Osteoblast (primary cell): ENCODE measurements around the gene CDH12. TPM values are rescaled to one million over a fixed set of nuclear protein-coding genes. Genes with fewer than 3 reads are reported as not detected.

ENCODE experiments used
- DNase-seq: peaks from one replicate; pipeline ENCODE4 v3.0.0; 2011; ENCODE audit warnings: low spot score, mixed read lengths; ENCODE audit not compliant: insufficient read length; ENCODE audit errors: missing footprints
- H2AFZ ChIP-seq: 2 replicates; pipeline ENCODE4 v1.6.0; 2011; ENCODE audit warnings: mild to moderate bottlenecking, low read length
- H3K27ac ChIP-seq: 2 replicates; pipeline ENCODE4 v1.5.1; 2011; ENCODE audit warnings: mild to moderate bottlenecking, low read depth, low read length, moderate library complexity
- H3K27me3 ChIP-seq: 2 replicates; pipeline ENCODE4 v1.6.0; 2012; ENCODE audit warnings: mild to moderate bottlenecking, control low read depth, inconsistent platforms, low read length, moderate library complexity; ENCODE audit not compliant: insufficient read depth
- H3K36me3 ChIP-seq: 2 replicates; pipeline ENCODE4 v1.5.1; 2011; ENCODE audit warnings: mild to moderate bottlenecking, low read length, control low read depth, moderate library complexity; ENCODE audit not compliant: insufficient read depth
- H3K4me1 ChIP-seq: 2 replicates; pipeline ENCODE4 v1.5.1; 2011; ENCODE audit warnings: mild to moderate bottlenecking, low read length, control low read depth, moderate library complexity; ENCODE audit not compliant: insufficient read depth
- H3K4me2 ChIP-seq: 2 replicates; pipeline ENCODE4 v1.6.0; 2011; ENCODE audit warnings: mild to moderate bottlenecking, low read length; ENCODE audit not compliant: insufficient read depth
- H3K4me3 ChIP-seq: fragments of 200-600 bp; sonication (generic); 3 replicates; pipeline ENCODE4 v1.5.1; 2012; ENCODE audit warnings: mild to moderate bottlenecking, low read length, inconsistent platforms; ENCODE audit not compliant: insufficient read depth
- H3K79me2 ChIP-seq: 2 replicates; pipeline ENCODE4 v1.6.0; 2012; ENCODE audit warnings: mild to moderate bottlenecking, low read length, control low read depth, inconsistent platforms; ENCODE audit not compliant: insufficient read depth
- H3K9me3 ChIP-seq: 2 replicates; pipeline ENCODE4 v1.5.1; 2011; ENCODE audit warnings: low read depth, low read length, control low read depth
- H4K20me1 ChIP-seq: 2 replicates; pipeline ENCODE4 v1.6.0; 2012; ENCODE audit warnings: mild to moderate bottlenecking, low read length, control low read depth; ENCODE audit not compliant: insufficient read depth
- total RNA-seq: library from RNA; depleted of rRNA; stranded (reverse); fragments of >200 nt; gene quantifications from 2 replicates; pipeline ENCODE4 v1.2.3, GENCODE V29; 2012
- TF ChIP-seq, protein P1 (sequence below): IDR thresholded peaks from 2 replicates; pipeline ENCODE4 v1.5.1; 2011; ENCODE audit warnings: mild to moderate bottlenecking, low read depth, low read length, moderate library complexity; ENCODE audit errors: extremely low read depth

Gene CDH12
- total RNA-seq, 1 donor, result not detected

DNA sequence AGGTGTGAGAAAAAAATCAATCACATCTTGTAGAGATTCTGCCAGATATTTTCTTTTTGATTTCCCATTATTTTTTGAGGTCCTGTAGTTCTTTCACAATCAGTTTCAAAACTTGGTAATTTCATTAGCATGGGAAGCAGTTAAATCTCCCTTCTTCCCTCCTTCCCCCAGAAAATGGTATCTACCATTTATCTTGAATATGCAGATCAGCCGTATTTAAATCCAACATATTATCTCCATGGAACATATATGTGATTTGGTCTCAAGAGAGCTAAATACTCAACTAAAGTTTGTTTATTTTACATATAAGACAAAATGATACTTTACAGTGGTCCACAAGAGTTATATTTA, 1034.8 kb downstream of the CDH12 start:
- Histone ChIP-seq H4K20me1 (no peaks in the 10 kb centered on the region), H3K27me3 (no peaks in the 10 kb centered on the region), H3K4me3 (no peak overlapping the region), H3K79me2 (no peaks in the 10 kb centered on the region), H3K36me3 (no peaks in the 10 kb centered on the region), H3K27ac (no peak overlapping the region), H3K9me3 (no peaks in the 10 kb centered on the region), H2AFZ (no peak overlapping the region), H3K4me2 (no peak overlapping the region), H3K4me1 (no peaks in the 10 kb centered on the region)
- no peak for DNase-seq
- TF ChIP-seq, protein P1, sequence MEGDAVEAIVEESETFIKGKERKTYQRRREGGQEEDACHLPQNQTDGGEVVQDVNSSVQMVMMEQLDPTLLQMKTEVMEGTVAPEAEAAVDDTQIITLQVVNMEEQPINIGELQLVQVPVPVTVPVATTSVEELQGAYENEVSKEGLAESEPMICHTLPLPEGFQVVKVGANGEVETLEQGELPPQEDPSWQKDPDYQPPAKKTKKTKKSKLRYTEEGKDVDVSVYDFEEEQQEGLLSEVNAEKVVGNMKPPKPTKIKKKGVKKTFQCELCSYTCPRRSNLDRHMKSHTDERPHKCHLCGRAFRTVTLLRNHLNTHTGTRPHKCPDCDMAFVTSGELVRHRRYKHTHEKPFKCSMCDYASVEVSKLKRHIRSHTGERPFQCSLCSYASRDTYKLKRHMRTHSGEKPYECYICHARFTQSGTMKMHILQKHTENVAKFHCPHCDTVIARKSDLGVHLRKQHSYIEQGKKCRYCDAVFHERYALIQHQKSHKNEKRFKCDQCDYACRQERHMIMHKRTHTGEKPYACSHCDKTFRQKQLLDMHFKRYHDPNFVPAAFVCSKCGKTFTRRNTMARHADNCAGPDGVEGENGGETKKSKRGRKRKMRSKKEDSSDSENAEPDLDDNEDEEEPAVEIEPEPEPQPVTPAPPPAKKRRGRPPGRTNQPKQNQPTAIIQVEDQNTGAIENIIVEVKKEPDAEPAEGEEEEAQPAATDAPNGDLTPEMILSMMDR, result no peak

DNA sequence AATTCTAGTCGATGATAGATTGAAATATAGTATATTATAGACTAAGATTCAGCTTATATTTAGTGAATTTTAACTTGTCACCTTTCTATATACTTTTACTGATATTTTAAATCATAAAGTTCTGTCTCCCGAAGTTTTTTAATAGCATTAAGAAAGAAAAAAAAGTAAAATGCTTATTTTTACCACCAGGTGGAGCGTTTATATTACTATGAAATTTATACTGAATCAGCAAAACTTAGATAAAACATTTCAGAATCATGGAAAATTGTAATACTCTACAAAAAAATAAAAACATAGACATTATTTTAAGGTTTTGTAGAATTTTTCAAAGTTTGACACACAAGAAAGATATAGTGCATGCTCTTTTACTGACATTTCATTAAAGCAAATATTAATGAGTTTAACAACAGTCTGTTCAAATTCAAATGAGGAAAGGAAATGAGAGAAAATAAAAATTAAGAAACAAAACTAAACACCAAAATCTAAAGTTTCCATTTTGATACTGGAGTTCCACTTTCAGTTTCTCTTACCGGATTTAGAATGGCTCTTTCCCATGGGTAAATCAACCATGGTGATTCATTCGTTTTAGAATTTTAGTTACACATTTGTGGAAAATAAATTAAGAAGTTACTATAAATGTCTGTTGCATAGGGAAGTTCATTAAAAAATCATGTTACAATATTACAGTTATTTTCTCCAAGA, 1035.3 kb downstream of the CDH12 start:
- Histone ChIP-seq H3K27me3 (no peaks in the 10 kb centered on the region), H4K20me1 (no peaks in the 10 kb centered on the region), H3K79me2 (no peaks in the 10 kb centered on the region), H3K36me3 (no peaks in the 10 kb centered on the region), H3K4me3 (no peak overlapping the region), H3K27ac (no peak overlapping the region), H3K4me1 (no peaks in the 10 kb centered on the region), H3K9me3 (no peaks in the 10 kb centered on the region), H2AFZ (no peak overlapping the region), H3K4me2 (peak overlapping the region; percentile 20)
- DNase-seq, result no peak
- TF ChIP-seq, protein P1, result peak; percentile 20

DNA sequence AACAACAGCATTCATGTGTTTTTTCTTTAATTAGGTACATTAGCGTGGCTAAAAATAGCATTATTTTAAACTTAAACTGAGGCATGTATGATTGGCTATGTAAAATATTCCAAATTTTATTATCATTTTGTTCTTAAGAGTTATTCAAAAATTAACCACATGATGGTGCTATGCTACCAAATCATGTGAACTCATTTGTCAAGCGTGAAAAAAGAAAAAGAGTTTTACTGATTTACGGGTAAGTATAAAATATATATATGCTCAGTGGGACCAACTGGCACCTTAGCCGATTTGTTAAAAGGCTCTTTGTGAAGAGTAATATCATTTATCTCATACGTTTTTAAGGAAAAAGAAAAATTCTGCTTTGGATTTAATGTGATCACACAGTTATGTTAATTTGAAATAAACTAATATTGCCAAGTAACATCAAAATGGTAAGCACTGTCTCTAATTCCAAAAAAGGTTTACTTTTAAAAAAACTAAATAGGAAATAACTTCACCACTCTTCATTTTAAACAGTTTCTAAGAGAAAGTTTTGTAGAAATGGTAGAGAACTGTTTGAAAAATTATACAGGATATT, 1042.3 kb downstream of the CDH12 start:
- no peak overlapping the region for H3K4me2 ChIP-seq
- no peak for DNase-seq
- TF ChIP-seq, protein P1, result peak; percentile 42
- no peaks in the 10 kb centered on the region for H3K79me2 ChIP-seq
- no peak overlapping the region for H2AFZ ChIP-seq
- no peaks in the 10 kb centered on the region for H3K27me3 ChIP-seq
- H3K27ac ChIP-seq, result no peak overlapping the region
- H3K36me3 ChIP-seq, result no peaks in the 10 kb centered on the region
- H3K4me1 ChIP-seq, result no peaks in the 10 kb centered on the region
- H4K20me1 ChIP-seq, result no peaks in the 10 kb centered on the region
- no peaks in the 10 kb centered on the region for H3K9me3 ChIP-seq
- H3K4me3 ChIP-seq, result no peak overlapping the region

DNA sequence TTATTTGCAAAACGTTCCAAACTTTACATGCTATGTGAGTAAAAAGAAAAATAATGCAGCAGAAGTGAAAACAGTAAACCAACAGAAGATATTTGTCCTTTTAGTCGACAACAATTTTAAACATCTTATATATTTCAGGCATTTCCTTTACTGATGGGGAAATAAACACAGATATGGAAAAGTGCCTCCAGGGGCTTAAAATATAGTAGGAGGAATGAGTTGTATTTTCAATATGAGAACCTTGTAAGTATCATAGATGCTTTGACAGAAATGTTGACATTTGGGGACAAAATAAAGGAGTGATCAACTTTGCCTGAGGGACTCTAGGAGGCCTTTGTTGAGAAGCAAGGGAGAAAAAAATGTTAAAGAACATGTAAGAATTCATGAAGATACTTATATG, 1043.5 kb downstream of the CDH12 start:
- TF ChIP-seq, protein P1, result no peak
- H4K20me1 ChIP-seq, result no peaks in the 10 kb centered on the region
- no peaks in the 10 kb centered on the region for H3K79me2 ChIP-seq
- H3K36me3 ChIP-seq, result no peaks in the 10 kb centered on the region
- H3K27ac ChIP-seq, result no peak overlapping the region
- DNase-seq, result no peak
- H2AFZ ChIP-seq, result no peak overlapping the region
- H3K27me3 ChIP-seq, result no peaks in the 10 kb centered on the region
- H3K9me3 ChIP-seq, result no peaks in the 10 kb centered on the region
- H3K4me1 ChIP-seq, result no peaks in the 10 kb centered on the region
- no peak overlapping the region for H3K4me3 ChIP-seq
- H3K4me2 ChIP-seq, result no peak overlapping the region
